Esophagus squamous epithelium (tissue), 4 donors: Measurements from ENCODE around the gene LPIN1.

Experiments
- CTCF ChIP-seq, 6 experiments: fragments of 450-650 bp in 4 of 6; fragments of 200-600 bp in 2 of 6; sonication (generic) in 2 of 6; IDR thresholded peaks; one replicate each; pipeline ENCODE4 v1.5.1; 2016 to 2019; ENCODE audit warnings: antibody characterized with exemption in 6 of 6, mild to moderate bottlenecking in 4 of 6, moderate library complexity in 4 of 6
- POLR2A ChIP-seq, 4 donors: fragments of 450-650 bp; IDR thresholded peaks; one replicate each; pipeline ENCODE4 v1.6.1; 2017; ENCODE audit warnings: antibody characterized with exemption in 4 of 4, mild to moderate bottlenecking in 4 of 4, moderate library complexity in 3 of 4

DNA sequence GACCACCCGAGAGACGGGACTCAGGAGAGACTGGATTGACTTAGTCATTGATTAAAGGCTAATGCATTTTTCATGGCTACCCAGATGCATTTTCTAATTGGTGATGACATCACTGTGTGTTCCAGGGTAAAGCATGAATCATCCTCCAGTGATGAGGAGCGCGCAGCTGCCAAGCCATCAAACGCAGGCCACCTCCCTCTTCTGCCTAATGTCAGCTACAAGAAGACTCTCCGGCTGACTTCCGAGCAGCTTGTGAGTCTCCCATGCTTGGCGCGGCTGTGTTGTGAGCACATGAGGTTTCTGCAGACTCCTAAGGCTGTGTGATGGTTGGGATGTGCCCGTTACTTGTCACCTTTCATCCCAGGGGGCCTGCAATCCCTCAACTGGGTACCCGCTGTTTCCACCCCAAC is 56.4 kb downstream of the LPIN1 start:
- TF ChIP-seq CTCF (IDR thresholded peaks at IDR 0.05) (no peak), POLR2A (IDR thresholded peaks at IDR 0.05) (no peak)
